WTC11 (cell line): ENCODE data around the gene CDH22.

ENCODE experiments used
- CTCF ChIP-seq: fragments of 200-600 bp; IDR thresholded peaks from 2 replicates; pipeline ENCODE4 v1.8.0; 2022; ENCODE audit warnings: antibody characterized with exemption
- ETV6 ChIP-seq: sonication (generic); formaldehyde crosslinking; IDR thresholded peaks from 2 replicates; pipeline ENCODE4 v1.8.1; 2022; ENCODE audit warnings: mild to moderate bottlenecking, missing genetic modification reagents
- FOXJ3 ChIP-seq: sonication (generic); formaldehyde crosslinking; IDR thresholded peaks from 2 replicates; pipeline ENCODE4 v1.9.0; 2021; ENCODE audit warnings: missing genetic modification reagents, mild to moderate bottlenecking, borderline replicate concordance
- HMGXB4 ChIP-seq: sonication (generic); formaldehyde crosslinking; IDR thresholded peaks from 2 replicates; pipeline ENCODE4 v1.8.1; 2023; ENCODE audit warnings: mild to moderate bottlenecking, moderate library complexity, missing genetic modification reagents
- MAX ChIP-seq: sonication (generic); formaldehyde crosslinking; IDR thresholded peaks from 2 replicates; pipeline ENCODE4 v1.8.0; 2022; ENCODE audit warnings: mild to moderate bottlenecking, missing genetic modification reagents
- NR1H2 ChIP-seq: sonication (generic); formaldehyde crosslinking; IDR thresholded peaks from 2 replicates; pipeline ENCODE4 v1.9.0; 2021; ENCODE audit warnings: mild to moderate bottlenecking, moderate library complexity, missing genetic modification reagents
- SMAD3 ChIP-seq: sonication (generic); formaldehyde crosslinking; IDR thresholded peaks from 2 replicates; pipeline ENCODE4 v1.8.0; 2022; ENCODE audit warnings: missing genetic modification reagents, mild to moderate bottlenecking, borderline replicate concordance
- SP1 ChIP-seq: sonication (generic); formaldehyde crosslinking; conservative IDR thresholded peaks from 2 replicates; pipeline ENCODE4 v1.8.1; 2022; ENCODE audit warnings: missing genetic modification reagents
- TCF7 ChIP-seq: sonication (generic); formaldehyde crosslinking; IDR thresholded peaks from 2 replicates; pipeline ENCODE4 v1.8.0; 2022; ENCODE audit warnings: mild to moderate bottlenecking, low read depth, missing genetic modification reagents, moderate library complexity
- TEAD1 ChIP-seq: sonication (generic); formaldehyde crosslinking; IDR thresholded peaks from 2 replicates; pipeline ENCODE4 v1.8.0; 2022; ENCODE audit warnings: mild to moderate bottlenecking, missing genetic modification reagents
- TEAD4 ChIP-seq: sonication (generic); formaldehyde crosslinking; IDR thresholded peaks from 2 replicates; pipeline ENCODE4 v1.8.0; 2022; ENCODE audit warnings: mild to moderate bottlenecking, missing genetic modification reagents
- USF2 ChIP-seq: sonication (generic); formaldehyde crosslinking; IDR thresholded peaks from 2 replicates; pipeline ENCODE4 v1.8.1; 2023; ENCODE audit warnings: mild to moderate bottlenecking, missing genetic modification reagents, moderate library complexity
- ZMAT4 ChIP-seq: fragments of 250-450 bp; sonication (Bioruptor Pico); IDR thresholded peaks from 2 replicates; pipeline ENCODE4 v1.9.0; 2021; ENCODE audit warnings: mild to moderate bottlenecking
- ZNF121 ChIP-seq: sonication (generic); formaldehyde crosslinking; IDR thresholded peaks from 2 replicates; pipeline ENCODE4 v1.8.0; 2023; ENCODE audit warnings: missing genetic modification reagents

- no peak for TF ChIP-seq ETV6
- no peak for TF ChIP-seq HMGXB4 (CRISPR knock-in tag)
- TF ChIP-seq CTCF: no peak
- TF ChIP-seq TEAD4 (CRISPR knock-in tag): no peak
- TF ChIP-seq MAX (CRISPR knock-in tag): no peak
- no peak for TF ChIP-seq TEAD1 (CRISPR knock-in tag)
- TF ChIP-seq NR1H2: no peak
- TF ChIP-seq SMAD3 (CRISPR knock-in tag): no peak
- no peak for TF ChIP-seq USF2 (CRISPR knock-in tag)
- no peak for TF ChIP-seq TCF7 (CRISPR knock-in tag)
- no peak for TF ChIP-seq FOXJ3 (CRISPR knock-in tag)
- no peak for TF ChIP-seq SP1
- TF ChIP-seq ZNF121: no peak
- no peak for TF ChIP-seq ZMAT4 (CRISPR knock-in tag)
Observed at GRCh38 chr20:46191168-46191540, 117.1 kb downstream of the CDH22 start.
